ENCODE results near the gene PAPPA. TPM values are rescaled to one million over a fixed set of nuclear protein-coding genes. Genes with fewer than 3 reads are reported as not detected.

Gene PAPPA
- total and polyA plus RNA-seq, 11 donors: 0.23 to 8.5 (median 2.1) TPM

DNA sequence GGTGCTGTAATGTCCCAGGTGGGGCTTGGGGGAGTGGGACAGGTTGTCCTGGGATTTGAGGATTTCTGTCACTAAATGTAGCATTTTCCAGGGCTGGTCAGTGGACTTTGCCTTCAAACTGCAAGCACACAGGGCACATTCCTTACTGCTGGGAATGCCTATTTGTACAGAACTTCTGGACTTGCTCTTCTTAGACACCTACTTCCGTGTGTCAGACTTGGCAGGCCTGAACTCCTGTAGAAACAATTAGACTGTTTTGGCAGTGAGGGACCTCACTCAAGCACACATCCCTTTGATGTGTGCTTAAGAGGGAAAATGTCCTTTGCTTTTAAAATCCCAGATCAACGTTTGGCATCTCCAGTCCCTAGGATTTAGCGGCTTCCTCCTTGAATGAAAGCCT lies 192.2 kb downstream of the PAPPA start:
- no peak overlapping the region for H3K27ac ChIP-seq
- DNase-seq (no peak), ATAC-seq (peak in 3 of 4 donors; percentile 24 to 68 (median 51))
- H3K9me3 ChIP-seq: no peaks in the 10 kb centered on the region
- peaks cover 0 to 9% (median 0%) of the 10 kb centered on the region in 12 donors for H3K4me1 ChIP-seq
- no peaks in the 10 kb centered on the region for H3K27me3 ChIP-seq
- intact Hi-C loops (cut with DNase I): no loop called here
- no peak overlapping the region for H3K4me3 ChIP-seq
- 30 to 47% (median 38%) methylated on average over 3 of the region's 3 CpGs for WGBS, 4 donors
- TF ChIP-seq POLR2A (IDR thresholded peaks at IDR 0.05): no peak
- TF ChIP-seq, protein P1, sequence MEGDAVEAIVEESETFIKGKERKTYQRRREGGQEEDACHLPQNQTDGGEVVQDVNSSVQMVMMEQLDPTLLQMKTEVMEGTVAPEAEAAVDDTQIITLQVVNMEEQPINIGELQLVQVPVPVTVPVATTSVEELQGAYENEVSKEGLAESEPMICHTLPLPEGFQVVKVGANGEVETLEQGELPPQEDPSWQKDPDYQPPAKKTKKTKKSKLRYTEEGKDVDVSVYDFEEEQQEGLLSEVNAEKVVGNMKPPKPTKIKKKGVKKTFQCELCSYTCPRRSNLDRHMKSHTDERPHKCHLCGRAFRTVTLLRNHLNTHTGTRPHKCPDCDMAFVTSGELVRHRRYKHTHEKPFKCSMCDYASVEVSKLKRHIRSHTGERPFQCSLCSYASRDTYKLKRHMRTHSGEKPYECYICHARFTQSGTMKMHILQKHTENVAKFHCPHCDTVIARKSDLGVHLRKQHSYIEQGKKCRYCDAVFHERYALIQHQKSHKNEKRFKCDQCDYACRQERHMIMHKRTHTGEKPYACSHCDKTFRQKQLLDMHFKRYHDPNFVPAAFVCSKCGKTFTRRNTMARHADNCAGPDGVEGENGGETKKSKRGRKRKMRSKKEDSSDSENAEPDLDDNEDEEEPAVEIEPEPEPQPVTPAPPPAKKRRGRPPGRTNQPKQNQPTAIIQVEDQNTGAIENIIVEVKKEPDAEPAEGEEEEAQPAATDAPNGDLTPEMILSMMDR (IDR thresholded peaks at IDR 0.05): no peak
- H3K36me3 ChIP-seq: no peaks in the 10 kb centered on the region

DNA sequence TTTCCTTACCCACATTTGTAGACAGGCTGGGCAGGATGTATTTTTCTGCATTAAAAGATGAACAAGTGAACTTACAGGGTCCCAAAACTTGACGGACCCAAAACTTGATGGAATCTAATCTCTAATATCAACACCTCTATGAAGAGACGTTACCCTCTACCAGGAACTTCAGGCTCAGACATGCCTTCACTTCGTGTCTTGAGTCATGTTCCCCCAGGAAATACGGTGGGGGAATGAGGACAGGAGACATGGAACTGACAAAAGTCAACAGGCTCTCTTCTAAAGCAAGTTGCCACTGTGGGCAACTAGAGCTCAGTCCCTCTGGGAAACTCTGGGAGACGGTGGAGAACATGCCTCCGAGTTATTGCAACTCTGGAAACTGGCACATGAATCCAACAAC lies 196.1 kb downstream of the PAPPA start:
- TF ChIP-seq POLR2A (IDR thresholded peaks at IDR 0.05): no peak
- TF ChIP-seq, protein P1 (IDR thresholded peaks at IDR 0.05): no peak
- no peak for DNase-seq
- H3K9me3 ChIP-seq: no peaks in the 10 kb centered on the region
- ATAC-seq: no peak
- H3K27ac ChIP-seq: no peak overlapping the region
- no peaks in the 10 kb centered on the region for H3K36me3 ChIP-seq
- H3K27me3 ChIP-seq: no peaks in the 10 kb centered on the region
- intact Hi-C loops (cut with DNase I): loop anchor here in 1 of 10 donors (10.0 kb wide), 1 partner anchor 185 kb away; no protein-coding TSS in a partner anchor
- peaks cover 0 to 5% (median 0%) of the 10 kb centered on the region in 12 donors for H3K4me1 ChIP-seq
- no peak overlapping the region for H3K4me3 ChIP-seq
- 84 to 86% (median 84%) methylated on average over 6 of the region's 6 CpGs for WGBS, 4 donors

DNA sequence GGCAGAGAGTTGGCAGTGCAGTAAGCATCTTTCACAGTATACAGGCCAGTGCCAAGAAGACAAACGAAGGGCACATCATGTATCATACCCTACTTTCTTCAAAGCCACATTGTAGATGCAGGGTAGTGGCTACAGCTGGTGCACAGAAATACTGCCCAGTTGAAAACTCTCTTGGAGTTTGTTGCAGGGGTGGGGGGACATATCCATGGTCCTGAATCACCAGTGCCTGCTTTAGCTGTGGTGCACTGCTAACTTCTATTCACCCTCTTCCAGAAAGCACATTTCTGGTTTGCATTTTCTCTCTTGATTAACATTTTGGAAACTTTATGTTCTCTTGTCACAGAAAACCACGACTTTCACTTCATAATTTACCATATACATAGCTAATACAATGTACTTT lies 196.6 kb downstream of the PAPPA start:
- no peaks in the 10 kb centered on the region for H3K9me3 ChIP-seq
- intact Hi-C loops (cut with DNase I): loop anchor here in 1 of 10 donors (10.0 kb wide), 1 partner anchor 185 kb away; no protein-coding TSS in a partner anchor
- no peak overlapping the region for H3K4me3 ChIP-seq
- WGBS, 4 donors: 55 to 62% (median 57%) methylated on average over 2 of the region's 2 CpGs
- ATAC-seq (no peak), DNase-seq (no peak)
- no peaks in the 10 kb centered on the region for H3K27me3 ChIP-seq
- H3K27ac ChIP-seq: no peak overlapping the region
- no peaks in the 10 kb centered on the region for H3K36me3 ChIP-seq
- TF ChIP-seq, protein P1 (IDR thresholded peaks at IDR 0.05): no peak
- TF ChIP-seq POLR2A (IDR thresholded peaks at IDR 0.05): no peak
- H3K4me1 ChIP-seq: peaks cover 0 to 10% (median 3%) of the 10 kb centered on the region in 12 donors

DNA sequence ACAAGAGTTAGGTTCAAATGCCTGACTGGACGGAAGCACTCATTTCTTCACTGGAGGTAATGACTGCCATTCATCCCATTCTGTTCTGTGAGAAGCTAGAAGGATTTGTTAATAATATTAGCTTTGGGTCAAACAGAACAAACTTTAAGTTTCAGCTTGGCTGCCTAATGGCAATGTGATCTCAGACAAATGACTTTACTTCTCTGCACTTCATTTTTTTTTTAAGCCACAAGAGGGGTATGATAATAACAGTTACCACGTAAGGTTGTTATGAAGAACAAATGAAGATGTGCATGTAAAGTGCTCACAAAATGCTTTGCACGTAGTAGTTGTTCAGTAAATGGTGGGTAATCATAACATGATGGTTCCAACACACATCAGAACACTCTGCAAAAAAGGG lies 199.4 kb downstream of the PAPPA start:
- ATAC-seq: no peak
- no peaks in the 10 kb centered on the region for H3K36me3 ChIP-seq
- intact Hi-C loops (cut with DNase I): loop anchor here in 1 of 10 donors (10.0 kb wide), 1 partner anchor 188 kb away; no protein-coding TSS in a partner anchor
- H3K4me1 ChIP-seq: peaks cover 0 to 18% (median 7%) of the 10 kb centered on the region in 12 donors
- DNase-seq: no peak
- H3K4me3 ChIP-seq: no peak overlapping the region
- WGBS, 4 donors: 91 to 93% (median 92%) methylated on average over 3 of the region's 3 CpGs
- H3K9me3 ChIP-seq: no peaks in the 10 kb centered on the region
- H3K27me3 ChIP-seq: no peaks in the 10 kb centered on the region
- H3K27ac ChIP-seq: no peak overlapping the region
- TF ChIP-seq POLR2A (IDR thresholded peaks at IDR 0.05): no peak
- TF ChIP-seq, protein P1 (IDR thresholded peaks at IDR 0.05): no peak
